ELR (cell line): ENCODE measurements around the gene XRCC2.
"Not testable (repeated sequence)": the region's sequence is repeated elsewhere in the genome, so short reads cannot be mapped to it uniquely, and the experiment has no call there.

Experiments
- DNase-seq: peaks from one replicate; pipeline ENCODE4 v3.0.0-alpha.2; 2015; ENCODE audit warnings: low read depth

Gene XRCC2

GRCh38 chr7:152663931-152664330 is 12.0 kb downstream of the XRCC2 start:
- DNase-seq = no peak

GRCh38 chr7:152663148-152663740 is 12.7 kb downstream of the XRCC2 start:
- DNase-seq = no peak

GRCh38 chr7:152661479-152661878 is 14.5 kb downstream of the XRCC2 start:
- no peak for DNase-seq

DNA sequence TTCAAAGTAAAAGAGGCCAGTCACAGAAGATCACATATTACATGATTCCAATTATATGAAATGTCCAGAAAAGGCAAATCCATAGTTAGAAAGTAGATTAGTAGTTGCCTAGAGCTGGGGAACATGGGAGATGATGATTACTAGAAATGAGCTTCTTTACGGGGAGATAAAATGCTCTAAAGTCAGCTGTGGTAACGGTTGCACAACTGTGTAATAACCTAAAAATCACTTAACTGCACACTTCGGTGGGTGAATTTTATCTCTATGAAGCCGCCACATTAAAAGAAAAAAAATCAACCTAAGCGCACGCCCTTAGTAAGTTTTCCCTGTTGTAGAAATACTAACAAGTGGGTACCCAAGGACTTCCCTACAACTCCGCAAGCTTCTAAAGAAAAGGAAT is 15.9 kb downstream of the XRCC2 start:
- DNase-seq = no peak

DNA sequence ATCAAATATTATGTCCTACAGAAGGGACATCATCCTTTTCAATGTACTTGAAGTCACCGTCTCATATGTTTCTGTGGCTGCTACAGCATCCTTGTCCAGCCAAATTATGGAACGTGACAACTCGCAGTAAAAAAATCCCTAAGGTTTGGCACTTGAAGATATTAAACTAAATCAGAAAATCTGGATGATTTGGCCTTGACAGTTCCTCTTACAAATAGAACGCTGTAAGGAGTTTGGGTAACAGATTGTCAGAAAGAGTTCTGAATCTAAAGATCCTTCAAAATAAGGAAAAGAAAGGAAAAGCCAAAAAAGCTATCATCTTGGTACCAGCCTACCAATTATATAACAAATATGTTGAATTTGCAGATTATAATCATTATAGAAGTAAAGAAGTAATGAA is 21.0 kb downstream of the XRCC2 start:
- no peak for DNase-seq

- no peak for DNase-seq
Observed at GRCh38 chr7:152649220-152649619, 26.7 kb downstream of the XRCC2 start.

DNA sequence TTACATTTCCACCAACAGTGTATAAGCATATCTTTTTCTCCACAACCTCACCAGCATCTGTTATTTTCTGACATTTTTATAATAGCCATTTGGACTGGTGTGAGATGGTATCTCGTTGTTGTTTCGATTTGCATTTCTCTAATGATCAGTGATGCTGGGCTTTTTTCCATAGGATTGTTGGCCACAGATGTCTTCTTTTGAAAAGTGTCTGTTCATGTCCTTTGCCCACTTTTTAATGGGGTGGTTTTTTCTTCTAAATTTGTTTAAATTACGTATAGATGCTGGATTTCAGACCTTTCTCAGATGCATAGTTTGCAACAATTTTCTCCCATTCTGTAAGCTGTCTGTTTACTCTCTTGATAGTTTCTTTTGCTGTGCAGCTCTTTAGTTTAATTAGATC is 28.9 kb downstream of the XRCC2 start:
- DNase-seq = no peak

- not testable (repeated sequence) for DNase-seq
Observed at GRCh38 chr7:152646579-152646978, 29.4 kb downstream of the XRCC2 start.

DNA sequence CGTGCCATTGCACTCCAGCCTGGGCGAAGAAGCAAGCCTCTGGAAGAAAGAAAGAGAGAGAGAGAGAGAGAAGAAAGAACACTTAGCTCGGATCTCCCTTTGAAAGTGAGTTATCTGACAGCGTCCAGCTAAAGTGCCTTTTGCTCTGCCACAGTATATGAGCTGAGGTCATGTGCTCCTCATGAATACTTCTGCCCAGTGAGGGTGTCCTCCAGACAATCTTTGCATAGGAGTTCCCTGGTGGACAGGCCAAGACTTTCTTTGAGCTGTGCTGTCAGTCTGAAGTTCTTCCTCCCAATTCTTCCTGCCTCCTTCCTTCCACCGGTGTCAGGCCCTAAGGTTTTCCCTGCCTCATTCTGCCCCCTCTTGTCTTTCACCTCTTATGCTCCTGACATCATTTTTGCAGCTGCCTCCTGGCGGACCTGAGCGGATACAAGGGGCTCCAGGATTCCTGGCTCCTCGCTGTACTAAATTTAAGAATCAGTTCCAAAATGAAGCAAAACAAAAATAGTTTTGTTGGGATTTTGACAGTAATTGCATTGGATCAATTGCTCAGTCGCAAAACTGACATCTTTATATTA is 31.9 kb downstream of the XRCC2 start:
- no peak for DNase-seq

GRCh38 chr7:152641384-152641783 is 34.6 kb downstream of the XRCC2 start:
- no peak for DNase-seq

DNA sequence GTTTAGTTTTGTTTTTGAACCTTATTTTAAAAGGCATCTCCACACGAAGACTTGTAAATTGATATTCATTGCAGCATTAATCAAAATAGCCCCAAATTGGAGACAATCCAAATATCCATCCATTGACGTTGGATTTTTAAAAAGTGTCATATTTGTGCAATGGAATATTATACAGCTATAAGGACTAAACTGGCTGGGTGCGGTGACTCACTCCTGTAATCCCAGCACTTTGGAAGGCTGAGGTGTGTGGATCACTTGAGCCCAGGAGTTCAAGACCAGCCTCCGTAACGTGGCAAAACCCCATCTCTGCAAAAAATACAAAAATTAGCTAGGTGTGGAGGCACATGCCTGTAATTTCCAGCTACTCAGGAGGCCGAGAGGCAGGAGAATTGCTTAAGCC is 35.1 kb downstream of the XRCC2 start:
- no peak for DNase-seq

- DNase-seq = no peak
Observed at GRCh38 chr7:152637920-152638580, 37.9 kb downstream of the XRCC2 start.

- no peak for DNase-seq
Observed at GRCh38 chr7:152637161-152637560, 38.8 kb downstream of the XRCC2 start.

DNA sequence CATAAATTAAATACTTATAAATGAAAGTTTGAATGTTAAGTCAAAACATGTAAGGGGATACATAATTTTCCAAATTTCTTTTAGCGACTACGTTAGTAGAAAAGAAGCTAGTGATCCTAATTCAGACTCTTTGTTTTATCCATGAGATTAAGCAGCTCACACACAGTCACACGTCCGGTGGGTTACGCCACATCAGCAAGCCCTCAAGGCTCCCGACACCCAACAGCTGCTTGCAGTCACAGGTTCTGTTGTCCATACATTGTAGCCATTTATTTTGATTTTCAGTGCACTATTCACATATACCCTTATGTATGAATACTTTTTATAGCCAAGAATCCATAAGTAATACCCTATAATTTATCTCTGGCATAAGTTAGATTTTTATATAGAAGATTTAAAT is 39.5 kb downstream of the XRCC2 start:
- DNase-seq = no peak

DNA sequence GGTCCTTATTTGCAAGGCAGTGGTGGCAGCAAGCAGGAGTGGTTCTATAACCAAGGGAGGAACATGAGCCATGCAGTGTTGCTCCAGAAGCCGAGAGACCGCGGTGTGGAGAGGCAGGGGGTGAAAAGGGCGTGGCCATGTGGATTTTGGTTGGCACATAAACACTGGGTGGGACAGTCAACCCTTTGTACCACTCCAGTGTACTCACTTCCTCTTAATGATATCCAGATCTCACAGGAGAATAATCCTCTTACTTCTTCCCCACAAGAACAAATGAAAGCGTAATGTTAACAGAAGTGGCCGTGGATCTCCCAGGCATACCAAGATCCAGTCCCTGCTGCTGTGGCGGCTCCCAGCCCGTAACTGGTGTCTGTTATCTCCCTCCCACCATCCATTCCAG is 42.4 kb downstream of the XRCC2 start:
- no peak for DNase-seq

DNA sequence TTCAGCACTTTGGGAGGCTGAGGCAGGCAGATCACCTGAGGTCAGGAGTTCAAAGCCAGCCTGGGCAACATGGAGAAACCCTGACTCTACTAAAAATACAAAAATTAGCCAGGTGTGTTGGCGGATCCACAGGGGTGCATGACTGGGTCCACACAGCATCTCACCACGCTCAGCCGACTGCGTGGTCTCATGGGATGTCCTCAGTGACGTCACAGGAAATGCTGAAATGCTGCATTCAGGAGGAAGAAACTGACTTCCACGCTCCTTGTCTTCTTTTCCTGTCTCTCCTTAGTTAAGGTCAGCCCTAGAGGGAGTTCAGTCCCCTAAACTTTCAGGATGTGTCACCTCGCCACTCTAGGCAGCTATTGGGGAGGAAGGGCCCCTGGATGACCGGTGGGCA is 42.9 kb downstream of the XRCC2 start:
- DNase-seq = no peak

DNA sequence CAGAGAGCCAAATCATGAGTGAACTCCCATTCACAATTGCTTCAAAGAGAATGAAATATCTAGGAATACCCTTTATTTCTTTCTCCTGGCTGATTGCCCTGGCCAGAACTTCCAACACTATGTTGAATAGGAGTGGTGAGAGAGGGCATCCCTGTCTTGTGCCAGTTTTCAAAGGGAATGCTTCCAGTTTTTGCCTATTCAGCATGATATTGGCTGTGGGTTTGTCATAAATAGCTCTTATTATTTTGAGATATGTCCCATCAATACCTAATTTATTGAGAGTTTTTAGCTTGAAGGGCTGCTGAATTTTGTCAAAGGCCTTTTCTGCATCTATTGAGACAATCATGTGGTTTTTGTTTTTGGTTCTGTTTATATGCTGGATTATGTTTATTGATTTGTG is 47.2 kb downstream of the XRCC2 start:
- DNase-seq = not testable (repeated sequence)

- DNase-seq = no peak
Observed at GRCh38 chr7:152624228-152624627, 51.7 kb downstream of the XRCC2 start.

- no peak for DNase-seq
Observed at GRCh38 chr7:152621426-152621825, 54.5 kb downstream of the XRCC2 start.

DNA sequence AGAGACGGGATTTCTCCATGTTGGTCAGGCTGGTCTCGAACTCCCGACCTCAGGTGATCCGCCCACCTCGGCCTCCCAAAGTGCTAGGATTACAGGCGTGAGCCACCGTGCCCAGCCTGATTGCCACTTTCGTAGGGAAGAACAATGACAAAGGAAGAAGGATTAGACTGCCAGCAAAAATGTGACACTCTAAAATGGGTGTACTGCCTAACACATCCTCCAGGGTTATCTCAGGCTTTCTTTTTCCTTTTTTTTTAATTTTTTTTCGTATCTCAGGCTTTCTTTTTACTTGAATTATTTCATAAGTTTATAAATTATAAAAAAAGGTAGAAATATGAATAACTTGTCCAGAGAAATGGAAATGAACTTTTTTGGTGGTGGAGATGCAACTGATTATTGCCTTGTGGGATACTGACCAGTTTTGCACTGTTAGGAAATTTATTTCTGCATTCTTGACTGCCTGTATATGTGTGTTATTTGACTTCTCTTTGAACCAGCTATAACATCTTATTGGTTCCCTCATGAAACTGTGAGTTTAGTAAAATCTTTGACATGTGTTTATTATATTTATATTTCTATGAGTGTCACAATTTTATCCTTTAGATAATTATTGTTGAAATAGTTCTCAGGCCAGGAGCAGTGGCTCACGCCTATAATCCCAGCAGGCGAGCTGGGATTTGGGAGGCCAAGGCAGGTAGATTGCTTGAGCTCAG is 56.8 kb downstream of the XRCC2 start:
- no peak for DNase-seq

GRCh38 chr7:152618427-152618826 is 57.5 kb downstream of the XRCC2 start:
- DNase-seq = no peak

DNA sequence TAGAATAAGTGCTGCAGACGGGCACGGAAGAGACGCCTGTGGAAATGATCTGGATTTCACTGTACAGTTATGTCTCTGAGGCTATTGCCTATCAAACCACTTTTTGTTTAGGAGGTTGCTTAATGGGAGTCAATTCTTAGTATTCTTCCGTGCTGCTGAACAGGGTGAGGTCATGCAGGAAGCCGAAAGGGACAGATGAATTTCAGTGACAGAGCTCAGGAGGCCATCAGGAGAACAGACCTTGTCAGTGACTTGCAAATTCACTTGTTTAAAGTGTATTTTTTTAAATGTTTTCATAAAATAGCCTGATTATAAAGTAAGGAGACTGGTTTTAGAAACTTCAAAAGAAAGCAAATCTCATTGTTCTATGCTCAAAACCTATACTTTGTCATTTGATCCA is 58.9 kb downstream of the XRCC2 start:
- DNase-seq = no peak

DNA sequence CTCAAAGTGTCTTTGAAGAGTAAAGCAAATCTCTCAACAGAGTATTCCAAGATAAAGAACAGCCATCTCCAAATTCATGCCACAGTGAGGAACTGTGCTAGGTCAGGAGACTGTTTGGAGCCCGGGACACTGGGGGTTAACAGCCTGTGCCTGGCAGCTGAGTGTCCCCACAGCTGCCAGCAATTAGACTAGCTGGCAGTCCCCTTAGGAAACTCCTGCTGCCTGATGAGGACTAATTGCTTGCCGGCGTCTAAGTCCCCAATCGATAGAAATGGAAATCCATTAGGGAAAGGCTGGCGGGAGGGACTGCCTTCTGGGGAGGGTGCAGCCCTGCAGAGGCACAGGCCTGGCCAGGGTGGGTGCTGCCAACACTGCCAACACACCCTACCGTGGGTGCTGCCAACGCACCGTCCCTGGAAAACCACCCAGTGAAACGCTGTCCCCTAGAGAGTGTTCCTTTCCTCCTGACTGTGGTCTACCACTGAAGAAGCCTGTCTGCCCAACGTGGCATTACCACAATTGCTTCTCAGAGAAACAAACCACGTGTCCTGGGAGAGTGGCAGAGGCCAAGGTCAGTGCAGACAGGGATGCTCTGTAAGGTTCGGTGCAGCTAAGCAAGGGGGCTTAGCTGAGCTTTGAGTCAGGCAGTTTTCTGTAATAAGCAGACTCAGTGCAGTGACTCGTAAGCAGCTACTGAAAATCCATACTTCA is 60.8 kb downstream of the XRCC2 start:
- DNase-seq = peak; percentile 8
